SK-N-SH (cell line): ENCODE measurements around the gene TXNDC2. TPM values are rescaled to one million over a fixed set of nuclear protein-coding genes. Genes with fewer than 3 reads are reported as not detected.

Source experiments
- CTCF ChIA-PET: fragments of 300-600, 350-600 bp; formaldehyde crosslinking; extraction: SDS; loops from one replicate; lab custom pipeline; 2021; lab: Yijun Ruan, JAX
- POLR2A ChIA-PET: fragments of 350-600 bp; sonication (Branson Sonifier 250); formaldehyde crosslinking; extraction: SDS; loops from one replicate; lab custom pipeline; 2020; ENCODE audit warnings: antibody characterized with exemption, inconsistent platforms; lab: Yijun Ruan, JAX
- DNase-seq: peaks from one replicate; pipeline ENCODE4 v3.0.0; 2012
- H2AFZ ChIP-seq: fragments of 200-600 bp; sonication (generic); 2 replicates; pipeline ENCODE4 v1.8.1; 2016; ENCODE audit warnings: antibody characterized with exemption, mild to moderate bottlenecking, low read depth
- H3F3A ChIP-seq: fragments of 200-600 bp; sonication (generic); replicated peaks from 2 replicates; pipeline ENCODE3; 2016; ENCODE audit warnings: antibody characterized with exemption, mild to moderate bottlenecking; ENCODE audit not compliant: insufficient read depth
- H3K27ac ChIP-seq, 2 experiments: fragments of 200-500 bp in 1 of 2; fragments of 200-600 bp in 1 of 2; sonication (Bioruptor generic) in 1 of 2; sonication (generic), shearing (Covaris generic) in 1 of 2; 2 replicates each; pipeline versions ENCODE4 v1.5.1 to v1.6.1; 2014 to 2016; ENCODE audit warnings: low read depth in 2 of 2, inconsistent platforms in 1 of 2, low read length in 1 of 2, mild to moderate bottlenecking in 1 of 2, mixed read lengths in 1 of 2
- H3K27me3 ChIP-seq: fragments of 200-600 bp; sonication (generic), shearing (Covaris generic); 2 replicates; pipeline ENCODE4 v1.6.1; 2016; ENCODE audit warnings: mixed run types; ENCODE audit not compliant: insufficient read depth
- H3K36me3 ChIP-seq, 2 experiments: fragments of 200-500 bp in 1 of 2; fragments of 200-600 bp in 1 of 2; sonication (Bioruptor generic) in 1 of 2; sonication (generic) in 1 of 2; replicated peaks in 1 of 2; 2 replicates each; pipeline versions ENCODE3 to v1.5.1; 2014 to 2016; ENCODE audit warnings: low read length in 1 of 2, mild to moderate bottlenecking in 1 of 2; ENCODE audit not compliant: insufficient read depth in 2 of 2, control insufficient read depth in 1 of 2
- H3K4me1 ChIP-seq, 2 experiments: fragments of 200-500 bp in 1 of 2; fragments of 200-600 bp in 1 of 2; sonication (Bioruptor generic) in 1 of 2; sonication (generic), shearing (Covaris generic) in 1 of 2; 2 replicates each; pipeline versions ENCODE4 v1.5.1 to v1.6.1; 2014 to 2016; ENCODE audit warnings: low read depth in 1 of 2, low read length in 1 of 2, mixed run types in 1 of 2; ENCODE audit not compliant: insufficient read depth in 2 of 2, control insufficient read depth in 1 of 2
- H3K4me2 ChIP-seq: fragments of 200-600 bp; sonication (generic), shearing (Covaris generic); 2 replicates; pipeline ENCODE4 v1.6.1; 2017; ENCODE audit warnings: mixed run types
- H3K4me3 ChIP-seq, 2 experiments: fragments of 200-500 bp in 1 of 2; fragments of 200-600 bp in 1 of 2; sonication (Bioruptor generic) in 1 of 2; sonication (generic), shearing (Covaris generic) in 1 of 2; 2 replicates each; pipeline versions ENCODE4 v1.5.1 to v1.8.1; 2014 to 2016; ENCODE audit warnings: low read depth in 2 of 2, inconsistent platforms in 1 of 2, low read length in 1 of 2, mild to moderate bottlenecking in 1 of 2, mixed read lengths in 1 of 2, moderate library complexity in 1 of 2
- H3K79me2 ChIP-seq: fragments of 200-600 bp; sonication (generic); 2 replicates; pipeline ENCODE4 v1.8.1; 2017; ENCODE audit warnings: mild to moderate bottlenecking; ENCODE audit not compliant: insufficient read depth
- H3K9ac ChIP-seq: fragments of 200-600 bp; sonication (generic); 2 replicates; pipeline ENCODE4 v1.6.1; 2017; ENCODE audit warnings: mixed run types
- H3K9me2 ChIP-seq: fragments of 200-600 bp; sonication (generic); 2 replicates; pipeline ENCODE4 v1.6.1; 2017; ENCODE audit warnings: mixed run types
- H3K9me3 ChIP-seq: fragments of 200-600 bp; sonication (generic); 2 replicates; pipeline ENCODE4 v1.6.1; 2017; ENCODE audit warnings: mixed run types, mild to moderate bottlenecking, moderate library complexity
- H4K20me1 ChIP-seq: fragments of 200-600 bp; sonication (generic); 2 replicates; pipeline ENCODE4 v1.6.1; 2017; ENCODE audit warnings: mild to moderate bottlenecking, mixed run types; ENCODE audit not compliant: insufficient read depth
- CHD2 ChIP-seq: fragments of 150-350 bp; IDR thresholded peaks from 2 replicates; pipeline ENCODE4 v1.6.1; 2018; ENCODE audit warnings: low read length; ENCODE audit not compliant: partially characterized antibody
- ELF1 ChIP-seq: IDR thresholded peaks from 2 replicates; pipeline ENCODE4 v1.4.0; 2012
- EP300 ChIP-seq, 2 experiments: IDR thresholded peaks; 2 replicates each; pipeline versions ENCODE4 v1.4.0 to v1.6.1; 2012; ENCODE audit warnings: borderline replicate concordance in 1 of 2, low read depth in 1 of 2, low read length in 1 of 2
- EZH2phosphoT487 ChIP-seq: fragments of 200-600 bp; sonication (generic); IDR thresholded peaks from 2 replicates; pipeline ENCODE4 v1.6.1; 2017; ENCODE audit warnings: low read depth, mixed run types, mild to moderate bottlenecking, antibody characterized with exemption, moderate library complexity, borderline replicate concordance
- FOXJ3 ChIP-seq: sonication (generic); formaldehyde crosslinking; IDR thresholded peaks from 2 replicates; pipeline ENCODE4 v1.5.1; 2020; ENCODE audit warnings: mild to moderate bottlenecking, missing genetic modification reagents
- GABPA ChIP-seq: IDR thresholded peaks from 2 replicates; pipeline ENCODE4 v1.4.0; 2012; ENCODE audit warnings: low read depth, mild to moderate bottlenecking
- IRF3 ChIP-seq: fragments of 150-350 bp; IDR thresholded peaks from 2 replicates; pipeline ENCODE4 v1.6.1; 2016; ENCODE audit warnings: mild to moderate bottlenecking, low read depth, low read length
- MXI1 ChIP-seq: IDR thresholded peaks from 2 replicates; pipeline ENCODE4 v1.6.1; 2012; ENCODE audit warnings: mild to moderate bottlenecking, low read depth, low read length, improper control_type of control experiment
- NFIC ChIP-seq: IDR thresholded peaks from 2 replicates; pipeline ENCODE4 v1.4.0; 2012; ENCODE audit warnings: borderline replicate concordance
- NRF1 ChIP-seq: IDR thresholded peaks from 2 replicates; pipeline ENCODE4 v1.6.1; 2012; ENCODE audit warnings: low read depth, mild to moderate bottlenecking, low read length
- PBX3 ChIP-seq: IDR thresholded peaks from 2 replicates; pipeline ENCODE4; 2012
- RAD21 ChIP-seq: IDR thresholded peaks from 2 replicates; pipeline ENCODE4 v1.6.1; 2012; ENCODE audit warnings: mild to moderate bottlenecking, low read length
- RCOR1 ChIP-seq: fragments of 150-350 bp; IDR thresholded peaks from 2 replicates; pipeline ENCODE4 v1.6.1; 2017; ENCODE audit warnings: antibody characterized with exemption, low read length
- RFX5 ChIP-seq: IDR thresholded peaks from 2 replicates; pipeline ENCODE4 v1.6.1; 2012; ENCODE audit warnings: mild to moderate bottlenecking, improper control_type of control experiment, low read length
- RXRA ChIP-seq: IDR thresholded peaks from 2 replicates; pipeline ENCODE4 v1.4.0; 2012; ENCODE audit warnings: low read depth, mild to moderate bottlenecking, borderline replicate concordance
- SIN3A ChIP-seq: IDR thresholded peaks from 2 replicates; pipeline ENCODE4 v1.6.1; 2012; ENCODE audit warnings: low read depth, mild to moderate bottlenecking, low read length, moderate library complexity, borderline replicate concordance
- SMC3 ChIP-seq: IDR thresholded peaks from 2 replicates; pipeline ENCODE4 v1.6.1; 2012; ENCODE audit warnings: low read depth, low read length, improper control_type of control experiment
- TCF12 ChIP-seq: IDR thresholded peaks from 2 replicates; pipeline ENCODE4 v1.4.0; 2012
- ZBTB33 ChIP-seq: IDR thresholded peaks from 2 replicates; pipeline ENCODE4 v1.4.0; 2012; ENCODE audit warnings: low read depth, borderline replicate concordance
- WGBS: methylation state at CpG from one replicate; pipeline ENCODE4 v1.1.6; 2017; ENCODE audit warnings: low lambda C conversion rate; 5-methylcytosine and 5-hydroxymethylcytosine counted together
- polyA plus RNA-seq, 3 experiments: library from polyadenylated mRNA; depleted of rRNA; stranded (reverse); fragments of >200 nt; gene quantifications; 2 replicates each; pipeline ENCODE4 v1.2.3, GENCODE V29; 2012

TXNDC2 gene
- polyA plus RNA-seq, 1 of the 3 experiments (the other 2 are of a cell fraction) = 0.07 TPM

- ChIA-PET POLR2A (no interaction called here), CTCF (no interaction called here)
- peaks cover 0 to 2% of the 10 kb centered on the region in 2 experiments; a peak in 1 of 4 replicates for H3K4me1 ChIP-seq
- peaks cover 4% of the 10 kb centered on the region; the same call in 1 of the 2 replicates for H3K9me3 ChIP-seq
- no peak overlapping the region for H3K4me3 ChIP-seq
- H3K27ac ChIP-seq = no peak overlapping the region
- H3K79me2 ChIP-seq = no peaks in the 10 kb centered on the region
- no peaks in the 10 kb centered on the region for H3F3A ChIP-seq
- DNase-seq = no peak
- H3K9ac ChIP-seq = no peak overlapping the region
- H3K9me2 ChIP-seq = no peaks in the 10 kb centered on the region
- H3K36me3 ChIP-seq = peaks cover 0 to 12% of the 10 kb centered on the region in 2 experiments
- no peak overlapping the region for H2AFZ ChIP-seq
- H4K20me1 ChIP-seq = no peaks in the 10 kb centered on the region
- 90% methylated on average over 4 of the region's 4 CpGs for WGBS
- H3K4me2 ChIP-seq = no peak overlapping the region
- TF ChIP-seq RCOR1 (no peak), GABPA (no peak), RXRA (no peak), FOXJ3 (CRISPR knock-in tag) (no peak), PBX3 (no peak), IRF3 (no peak), EP300 (IDR thresholded peaks at IDR 0.05; ENCODE audit: borderline replicate concordance in 1 of 2, low read depth in 1 of 2, low read length in 1 of 2) (no peak), CHD2 (no peak), ZBTB33 (no peak), SIN3A (no peak), RFX5 (no peak), ELF1 (no peak), MXI1 (no peak), EZH2phosphoT487 (no peak), TCF12 (no peak), NFIC (no peak), SMC3 (no peak), NRF1 (no peak), RAD21 (no peak)
- no peaks in the 10 kb centered on the region for H3K27me3 ChIP-seq
Measured at GRCh38 chr18:9861933-9862332, 23.8 kb upstream of the TXNDC2 start.
